Left ventricle myocardium inferior (tissue), 1 donor: Measurements from ENCODE around the gene ADAMTS1. TPM values are rescaled to one million over a fixed set of nuclear protein-coding genes. Genes with fewer than 3 reads are reported as not detected.

Experiments
- DNase-seq: peaks from one replicate; pipeline ENCODE4 v3.0.0-alpha.2; 2020
- H3K27ac ChIP-seq: fragments of 200-600 bp; replicated peaks from 2 replicates; pipeline ENCODE4 v1.8.0; 2021
- H3K27me3 ChIP-seq: fragments of 200-600 bp; 2 replicates; pipeline ENCODE4 v1.8.0; 2021; ENCODE audit warnings: low read depth
- H3K36me3 ChIP-seq: fragments of 200-600 bp; 2 replicates; pipeline ENCODE4 v1.8.0; 2021
- H3K4me1 ChIP-seq: fragments of 200-600 bp; 2 replicates; pipeline ENCODE4 v1.8.0; 2021
- H3K4me3 ChIP-seq: fragments of 200-600 bp; 2 replicates; pipeline ENCODE4 v1.8.0; 2021; ENCODE audit warnings: mild to moderate bottlenecking, moderate library complexity
- H3K9me3 ChIP-seq: fragments of 200-600 bp; replicated peaks from 2 replicates; pipeline ENCODE4 v1.8.0; 2021
- CTCF ChIP-seq: fragments of 200-600 bp; IDR thresholded peaks from 2 replicates; pipeline ENCODE4 v1.8.0; 2021; ENCODE audit warnings: antibody characterized with exemption, mild to moderate bottlenecking, borderline replicate concordance
- intact Hi-C: fragments of 100-400 bp; cut with micrococcal nuclease; formaldehyde crosslinking; loops from one replicate; pipeline ENCODE4 v1.11.0; 2022
- long read RNA-seq: library from polyadenylated mRNA; unstranded; transcript quantifications from one replicate; pipeline ENCODE4 v2.0.0, GENCODE V29; 2021
- total RNA-seq: library from RNA; stranded (reverse); fragmentation: NEBNext Ultra II Directional; extraction: Animal tissue kit (Norgen Biotek cat#: 25700); gene quantifications from one replicate; pipeline ENCODE4 v1.2.1, GENCODE V29; 2021
- donor health status: DM: no; HTN: yes; CAD: no; lungs with severe emphysema.

ADAMTS1 gene
- 56.7 TPM for total RNA-seq
- long read RNA-seq, full-length matches to known transcripts = 217 of 259 reads
- long read RNA-seq, partial matches to known transcripts = 29 of 259 reads
- long read RNA-seq, other reads (novel, unspliced or antisense) = 13 of 259 reads

GRCh38 chr21:26845066-26845758, at the start of gene ADAMTS1:
Gene ADAMTS1, minus strand, starts transcription at chr21:26845409. Its CDS starts 455 bp downstream, at chr21:26844954.
- peak; percentile 38 for TF ChIP-seq CTCF
- Histone ChIP-seq H3K9me3 (no peaks in the 10 kb centered on the region), H3K27ac (peak within 1 kb of the TSS; percentile 99), H3K27me3 (no peaks in the 10 kb centered on the region), H3K4me3 (peak within 1 kb of the TSS; percentile 94), H3K4me1 (peaks cover 86% of the 10 kb centered on the region), H3K36me3 (peaks cover 24% of the 10 kb centered on the region)
- intact Hi-C loops = loop anchor here (5.0 kb wide), 1 partner anchor 1897 kb away; no protein-coding TSS in a partner anchor
- peak; percentile 92 for DNase-seq

- H3K27ac ChIP-seq = no peak overlapping the region
- TF ChIP-seq CTCF = no peak
These were observed 46.9 kb upstream of the ADAMTS1 start for GRCh38 chr21:26892151-26892550.

DNA sequence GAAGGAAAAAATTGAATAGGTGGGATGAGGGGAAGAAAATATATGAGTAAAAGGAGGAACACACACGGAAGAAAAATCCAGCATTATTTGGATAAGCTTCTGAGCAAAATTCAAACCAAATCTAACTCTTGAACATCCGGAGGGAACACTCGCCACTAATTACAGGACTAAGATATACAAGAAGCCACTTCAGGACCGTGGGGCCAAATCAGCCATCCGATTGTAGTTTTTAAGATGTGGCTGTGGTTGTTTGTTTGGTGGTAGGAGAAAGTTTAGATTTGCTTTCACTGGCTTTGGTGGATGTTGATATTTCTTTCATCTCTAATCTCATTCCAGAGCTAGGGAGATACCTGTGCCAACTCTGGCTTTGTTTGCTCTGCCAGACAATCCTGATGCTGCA, 43.7 kb upstream of the ADAMTS1 start:
- H3K4me1 ChIP-seq = peaks cover 4% of the 10 kb centered on the region
- no peaks in the 10 kb centered on the region for H3K36me3 ChIP-seq
- H3K27me3 ChIP-seq = no peaks in the 10 kb centered on the region
- no peak for DNase-seq
- H3K9me3 ChIP-seq = no peaks in the 10 kb centered on the region
- no peak overlapping the region for H3K4me3 ChIP-seq
- no peak overlapping the region for H3K27ac ChIP-seq
- intact Hi-C loops = no loop called here
- no peak for TF ChIP-seq CTCF

More at GRCh38 chr21:26892151-26892550, 46.9 kb upstream of the ADAMTS1 start:
- H3K27me3 ChIP-seq = no peaks in the 10 kb centered on the region
- no peak overlapping the region for H3K4me3 ChIP-seq
- no peaks in the 10 kb centered on the region for H3K36me3 ChIP-seq
- intact Hi-C loops = no loop called here
- H3K4me1 ChIP-seq = no peaks in the 10 kb centered on the region
- DNase-seq = no peak
- H3K9me3 ChIP-seq = no peaks in the 10 kb centered on the region

- H3K27ac ChIP-seq = no peak overlapping the region
- H3K4me3 ChIP-seq = no peak overlapping the region
- DNase-seq = no peak
- no peaks in the 10 kb centered on the region for H3K9me3 ChIP-seq
- no peaks in the 10 kb centered on the region for H3K36me3 ChIP-seq
- no peaks in the 10 kb centered on the region for H3K27me3 ChIP-seq
- intact Hi-C loops = no loop called here
- TF ChIP-seq CTCF = no peak
- H3K4me1 ChIP-seq = peaks cover 4% of the 10 kb centered on the region
These were observed 43.0 kb upstream of the ADAMTS1 start for GRCh38 chr21:26888256-26888655.

DNA sequence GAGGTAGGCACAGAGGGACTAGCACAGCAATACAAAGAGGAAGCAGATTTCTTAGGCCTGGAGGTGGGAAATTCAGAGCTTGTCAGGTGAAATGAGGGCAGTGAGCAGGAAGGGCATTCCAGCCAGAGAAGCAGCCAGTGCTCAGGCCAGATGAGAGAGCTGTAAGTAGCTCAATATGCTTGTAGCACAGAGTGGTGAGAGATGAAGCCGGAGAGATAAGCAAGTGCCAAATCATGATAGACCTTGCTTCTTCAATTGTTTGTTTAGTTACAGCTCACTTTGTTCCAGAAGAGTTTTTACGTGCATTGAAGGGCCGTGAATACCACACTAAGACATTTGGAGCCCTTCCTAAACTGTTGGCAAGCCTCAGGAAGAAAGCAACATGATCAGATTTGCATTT, 42.0 kb upstream of the ADAMTS1 start:
- no peak overlapping the region for H3K27ac ChIP-seq
- H3K4me3 ChIP-seq = no peak overlapping the region
- intact Hi-C loops = no loop called here

More for the DNA sequence above, 42.0 kb upstream of the ADAMTS1 start:
- Histone ChIP-seq H3K4me1 (peaks cover 4% of the 10 kb centered on the region), H3K36me3 (no peaks in the 10 kb centered on the region), H3K9me3 (no peaks in the 10 kb centered on the region), H3K27me3 (no peaks in the 10 kb centered on the region)
- no peak for DNase-seq
- no peak for TF ChIP-seq CTCF
